ENCODE data around the gene CLDN24. TPM values are rescaled to one million over a fixed set of nuclear protein-coding genes. Genes with fewer than 3 reads are reported as not detected.

CLDN24 gene
- total RNA-seq, 4 donors from 2014 or later: not detected

DNA sequence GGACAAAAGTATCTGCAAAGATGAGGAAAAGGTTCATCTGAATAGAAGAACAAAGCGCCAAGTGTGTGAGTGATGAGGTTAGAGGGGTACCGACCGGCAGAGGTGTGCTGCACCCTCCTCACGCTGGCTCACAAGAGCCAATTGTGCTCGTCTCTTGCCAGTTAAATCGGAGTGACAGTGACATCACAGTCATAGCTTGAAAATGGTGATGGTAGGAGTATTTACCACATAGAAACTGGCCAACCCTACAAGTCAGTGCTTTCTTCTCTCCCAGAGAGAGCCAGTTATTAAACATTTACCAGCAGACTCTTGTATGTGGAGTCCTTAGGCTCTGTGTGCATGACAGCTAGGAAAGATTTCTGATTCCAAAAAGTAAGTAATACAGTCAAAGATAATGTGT lies 34.5 kb downstream of the CLDN24 start:
- Histone ChIP-seq H3K4me1 (peaks cover 0 to 6% (median 0%) of the 10 kb centered on the region in 4 donors), H3K27ac (no peak overlapping the region), H3K4me3 (no peak overlapping the region), H3K9me3 (no peaks in the 10 kb centered on the region), H3K27me3 (no peaks in the 10 kb centered on the region), H3K36me3 (no peaks in the 10 kb centered on the region)
- 94 to 95% methylated on average over 6 of the region's 6 CpGs for WGBS, 2 donors (ENCODE audit: low coverage in 1 of 2)
- DNase-seq: no peak
- intact Hi-C loops (cut with DNase I; ENCODE audit: low total_unique reads): no loop called here
- in situ Hi-C loops (cut with MboI; ENCODE audit: low pct_ligation_motif_present in 1 of 4, low pct_unique_long_range_greater_than_20kb in 1 of 4, low sequenced_read_pairs in 3 of 4): no loop called here
- no peak for TF ChIP-seq POLR2A (IDR thresholded peaks at IDR 0.05)
- no peak for TF ChIP-seq EP300 (IDR thresholded peaks at IDR 0.05; ENCODE audit: low read depth)
- TF ChIP-seq POLR2AphosphoS5 (IDR thresholded peaks at IDR 0.05): no peak
- TF ChIP-seq, protein P1, sequence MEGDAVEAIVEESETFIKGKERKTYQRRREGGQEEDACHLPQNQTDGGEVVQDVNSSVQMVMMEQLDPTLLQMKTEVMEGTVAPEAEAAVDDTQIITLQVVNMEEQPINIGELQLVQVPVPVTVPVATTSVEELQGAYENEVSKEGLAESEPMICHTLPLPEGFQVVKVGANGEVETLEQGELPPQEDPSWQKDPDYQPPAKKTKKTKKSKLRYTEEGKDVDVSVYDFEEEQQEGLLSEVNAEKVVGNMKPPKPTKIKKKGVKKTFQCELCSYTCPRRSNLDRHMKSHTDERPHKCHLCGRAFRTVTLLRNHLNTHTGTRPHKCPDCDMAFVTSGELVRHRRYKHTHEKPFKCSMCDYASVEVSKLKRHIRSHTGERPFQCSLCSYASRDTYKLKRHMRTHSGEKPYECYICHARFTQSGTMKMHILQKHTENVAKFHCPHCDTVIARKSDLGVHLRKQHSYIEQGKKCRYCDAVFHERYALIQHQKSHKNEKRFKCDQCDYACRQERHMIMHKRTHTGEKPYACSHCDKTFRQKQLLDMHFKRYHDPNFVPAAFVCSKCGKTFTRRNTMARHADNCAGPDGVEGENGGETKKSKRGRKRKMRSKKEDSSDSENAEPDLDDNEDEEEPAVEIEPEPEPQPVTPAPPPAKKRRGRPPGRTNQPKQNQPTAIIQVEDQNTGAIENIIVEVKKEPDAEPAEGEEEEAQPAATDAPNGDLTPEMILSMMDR (IDR thresholded peaks at IDR 0.05): no peak

DNA sequence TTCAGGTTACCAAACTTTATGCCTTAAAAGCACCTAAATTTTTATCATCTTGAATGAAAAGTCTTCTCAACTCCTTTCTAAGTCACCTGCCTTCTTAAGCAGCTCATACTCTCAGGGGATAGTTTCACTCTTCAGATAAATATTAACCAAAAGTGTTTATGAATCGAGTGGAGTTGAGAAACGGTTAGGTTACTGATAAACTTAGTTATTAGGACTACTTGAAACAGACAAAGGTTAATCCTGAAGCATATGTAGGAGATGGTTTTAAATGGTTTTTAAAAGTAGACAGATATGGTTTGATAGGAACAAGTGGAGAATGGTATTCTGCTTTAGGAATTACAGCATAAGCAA lies 34.9 kb downstream of the CLDN24 start:
- intact Hi-C loops (cut with DNase I; ENCODE audit: low total_unique reads): no loop called here
- H3K27ac ChIP-seq: no peak overlapping the region
- no peak for DNase-seq
- H3K27me3 ChIP-seq: no peaks in the 10 kb centered on the region
- no peak overlapping the region for H3K4me3 ChIP-seq
- WGBS, 2 donors (ENCODE audit: low coverage in 1 of 2): 46 to 55% methylated on average over 2 of the region's 2 CpGs
- TF ChIP-seq POLR2AphosphoS5 (IDR thresholded peaks at IDR 0.05) (no peak), POLR2A (IDR thresholded peaks at IDR 0.05) (no peak), EP300 (IDR thresholded peaks at IDR 0.05; ENCODE audit: low read depth) (no peak)
- TF ChIP-seq, protein P1 (IDR thresholded peaks at IDR 0.05): no peak
- in situ Hi-C loops (cut with MboI; ENCODE audit: low pct_ligation_motif_present in 1 of 4, low pct_unique_long_range_greater_than_20kb in 1 of 4, low sequenced_read_pairs in 3 of 4): no loop called here
- H3K36me3 ChIP-seq: no peaks in the 10 kb centered on the region
- no peaks in the 10 kb centered on the region for H3K9me3 ChIP-seq
- H3K4me1 ChIP-seq: peaks cover 0 to 6% (median 0%) of the 10 kb centered on the region in 4 donors

DNA sequence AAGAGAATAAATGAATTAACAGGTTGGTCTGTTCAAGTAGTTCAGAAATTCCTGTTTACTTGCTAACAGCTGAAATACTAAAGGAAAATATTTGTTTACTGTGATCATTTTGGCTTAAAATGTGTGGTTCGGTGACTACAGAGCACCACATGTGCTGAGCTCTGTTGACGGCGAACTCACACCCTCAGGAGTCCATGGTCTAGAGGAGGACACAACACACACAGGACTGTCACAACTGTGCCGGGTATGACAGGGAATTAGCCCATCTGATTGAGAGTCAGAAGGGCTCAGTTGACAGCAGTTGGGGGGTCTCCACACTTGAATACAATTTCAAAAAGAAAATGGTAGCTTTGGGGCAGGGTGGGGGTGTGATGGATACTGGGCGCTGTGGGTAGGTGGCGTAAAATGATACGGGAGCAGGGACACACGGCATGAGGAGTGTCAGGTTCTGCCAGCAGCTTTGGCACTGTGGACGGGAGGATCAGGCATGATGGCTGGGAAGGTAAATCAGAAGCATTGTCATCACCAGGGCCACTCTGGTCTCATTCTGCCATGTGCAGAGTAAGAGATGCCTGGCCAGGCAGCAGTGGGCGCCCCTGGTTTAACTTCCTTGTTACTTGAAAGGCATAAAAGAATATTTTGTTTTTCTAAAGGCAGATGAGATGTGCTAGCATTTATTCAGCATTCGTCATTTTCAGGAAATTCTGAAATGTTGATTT lies 35.5 kb downstream of the CLDN24 start:
- H3K27ac ChIP-seq: no peak overlapping the region
- 91 to 94% methylated on average over 7 to 11 of the region's 11 CpGs for WGBS, 2 donors (ENCODE audit: low coverage in 1 of 2)
- intact Hi-C loops (cut with DNase I; ENCODE audit: low total_unique reads) (no loop called here), in situ Hi-C loops (cut with MboI; ENCODE audit: low pct_ligation_motif_present in 1 of 4, low pct_unique_long_range_greater_than_20kb in 1 of 4, low sequenced_read_pairs in 3 of 4) (no loop called here)
- H3K4me3 ChIP-seq: no peak overlapping the region
- TF ChIP-seq POLR2AphosphoS5 (IDR thresholded peaks at IDR 0.05) (no peak), POLR2A (IDR thresholded peaks at IDR 0.05) (no peak), EP300 (IDR thresholded peaks at IDR 0.05; ENCODE audit: low read depth) (no peak)
- TF ChIP-seq, protein P1 (IDR thresholded peaks at IDR 0.05): no peak
- H3K27me3 ChIP-seq: no peaks in the 10 kb centered on the region
- no peaks in the 10 kb centered on the region for H3K9me3 ChIP-seq
- H3K4me1 ChIP-seq: peaks cover 0 to 6% (median 0%) of the 10 kb centered on the region in 4 donors
- no peak for DNase-seq
- no peaks in the 10 kb centered on the region for H3K36me3 ChIP-seq

DNA sequence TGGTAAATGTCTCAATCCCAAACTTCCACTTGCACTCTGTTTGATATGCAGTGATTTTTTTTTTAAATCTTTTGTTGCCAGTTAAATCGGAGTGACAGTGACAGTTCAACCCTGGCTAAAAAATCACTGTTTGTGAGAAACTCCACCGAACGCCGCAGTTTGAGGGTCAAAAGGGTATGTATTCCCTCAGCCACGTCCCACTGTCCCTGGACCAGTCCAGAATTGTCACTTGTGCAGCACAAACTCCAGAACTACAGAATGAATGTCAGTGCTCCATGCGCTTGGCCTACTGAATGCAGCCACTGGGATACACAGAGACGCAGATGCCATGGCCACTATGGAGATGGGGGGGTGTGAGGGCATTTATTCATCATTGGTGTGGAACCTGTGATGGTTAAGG lies 36.3 kb downstream of the CLDN24 start:
- peaks cover 0 to 6% (median 0%) of the 10 kb centered on the region in 4 donors for H3K4me1 ChIP-seq
- no peak for DNase-seq
- 87 to 96% methylated on average over 7 of the region's 7 CpGs for WGBS, 2 donors (ENCODE audit: low coverage in 1 of 2)
- in situ Hi-C loops (cut with MboI; ENCODE audit: low pct_ligation_motif_present in 1 of 4, low pct_unique_long_range_greater_than_20kb in 1 of 4, low sequenced_read_pairs in 3 of 4) (no loop called here), intact Hi-C loops (cut with DNase I; ENCODE audit: low total_unique reads) (no loop called here)
- no peaks in the 10 kb centered on the region for H3K27me3 ChIP-seq
- TF ChIP-seq POLR2A (IDR thresholded peaks at IDR 0.05): no peak
- TF ChIP-seq, protein P1 (IDR thresholded peaks at IDR 0.05): no peak
- no peak for TF ChIP-seq EP300 (IDR thresholded peaks at IDR 0.05; ENCODE audit: low read depth)
- TF ChIP-seq POLR2AphosphoS5 (IDR thresholded peaks at IDR 0.05): no peak
- no peak overlapping the region for H3K4me3 ChIP-seq
- no peaks in the 10 kb centered on the region for H3K9me3 ChIP-seq
- H3K27ac ChIP-seq: no peak overlapping the region
- no peaks in the 10 kb centered on the region for H3K36me3 ChIP-seq

Measured in transverse colon (tissue), 4 donors.